Naive B cell (primary cell): ENCODE results near the gene CNDP1. TPM values are rescaled to one million over a fixed set of nuclear protein-coding genes. Genes with fewer than 3 reads are reported as not detected.

Experiments used
- ATAC-seq, 2 donors: fragments of 150-1000 bp; cut with Tn5 transposase; 2 replicates each; pipeline ENCODE4 v1.10.0; 2021; ENCODE audit warnings: low read depth in 2 of 2, mild to moderate bottlenecking in 2 of 2, moderate library complexity in 2 of 2
- DNase-seq: peaks from one replicate; pipeline ENCODE4 v3.0.0; 2022
- H3K27ac Mint-ChIP-seq, 6 donors: one replicate each; pipeline ENCODE4 v1.8.0; 2020 to 2022; ENCODE audit warnings: mild to moderate bottlenecking in 6 of 6, mixed read lengths in 6 of 6, moderate library complexity in 5 of 6, inconsistent platforms in 2 of 6
- H3K27me3 Mint-ChIP-seq, 3 donors: one replicate each; pipeline ENCODE4 v1.8.0; 2021 to 2022; ENCODE audit warnings: mixed read lengths in 3 of 3, mild to moderate bottlenecking in 1 of 3
- H3K36me3 Mint-ChIP-seq, 2 donors: one replicate each; pipeline ENCODE4 v1.8.0; 2020 to 2022; ENCODE audit warnings: mixed read lengths in 2 of 2, inconsistent platforms in 1 of 2, mild to moderate bottlenecking in 1 of 2
- H3K4me1 Mint-ChIP-seq, 3 donors: one replicate each; pipeline ENCODE4 v1.8.0; 2020 to 2022; ENCODE audit warnings: mixed read lengths in 3 of 3, inconsistent platforms in 1 of 3, mild to moderate bottlenecking in 1 of 3, moderate library complexity in 1 of 3
- H3K4me3 Mint-ChIP-seq, 8 donors: one replicate each; pipeline ENCODE4 v1.8.0; 2020 to 2022; ENCODE audit warnings: mild to moderate bottlenecking in 8 of 8, mixed read lengths in 8 of 8, moderate library complexity in 8 of 8, inconsistent platforms in 2 of 8
- H3K9me3 Mint-ChIP-seq, 7 donors: one replicate each; pipeline ENCODE4 v1.8.0; 2020 to 2022; ENCODE audit warnings: mixed read lengths in 7 of 7, mild to moderate bottlenecking in 5 of 7, inconsistent platforms in 2 of 7, moderate library complexity in 1 of 7
- polyA plus RNA-seq, 6 donors: library from polyadenylated mRNA; unstranded; fragments of 300-500 nt; fragmentation: Illumina TruSeq; gene quantifications; one replicate each; pipeline ENCODE4 v1.2.3, GENCODE V29; 2021; ENCODE audit warnings: low read depth in 6 of 6

Gene CNDP1
- polyA plus RNA-seq, 6 donors from 2014 or later: not detected

GRCh38 chr18:74508821-74509225 lies 25.5 kb upstream of the CNDP1 start:
- H3K27ac Mint-ChIP-seq: peak overlapping the region in 2 of 6 donors; percentile 29 to 39
- no peak for ATAC-seq
- peaks cover 0 to 33% of the 10 kb centered on the region in 2 donors for H3K36me3 Mint-ChIP-seq

GRCh38 chr18:74509856-74510769 lies 24.2 kb upstream of the CNDP1 start:
- Mint-ChIP-seq H3K27me3 (no peaks in the 10 kb centered on the region), H3K4me3 (no peak overlapping the region), H3K27ac (peak overlapping the region in 3 of 6 donors; percentile 21 to 70 (median 51)), H3K9me3 (no peaks in the 10 kb centered on the region), H3K4me1 (peaks cover 12 to 19% (median 18%) of the 10 kb centered on the region in 3 donors), H3K36me3 (peaks cover 0 to 33% of the 10 kb centered on the region in 2 donors)
- DNase-seq (no peak), ATAC-seq (no peak)

More at GRCh38 chr18:74508821-74509225, 25.5 kb upstream of the CNDP1 start:
- no peak for DNase-seq
- H3K27me3 Mint-ChIP-seq: no peaks in the 10 kb centered on the region
- no peaks in the 10 kb centered on the region for H3K9me3 Mint-ChIP-seq
- no peak overlapping the region for H3K4me3 Mint-ChIP-seq
- peaks cover 7 to 22% (median 20%) of the 10 kb centered on the region in 3 donors for H3K4me1 Mint-ChIP-seq

GRCh38 chr18:74510770-74511095 lies 23.6 kb upstream of the CNDP1 start:
- no peak for ATAC-seq
- Mint-ChIP-seq H3K27me3 (no peaks in the 10 kb centered on the region), H3K9me3 (no peaks in the 10 kb centered on the region), H3K36me3 (peaks cover 0 to 33% of the 10 kb centered on the region in 2 donors), H3K4me3 (no peak overlapping the region), H3K27ac (no peak overlapping the region), H3K4me1 (peaks cover 13 to 19% (median 18%) of the 10 kb centered on the region in 3 donors)
- DNase-seq: no peak

GRCh38 chr18:74511823-74512222 lies 22.5 kb upstream of the CNDP1 start:
- Mint-ChIP-seq H3K4me3 (no peak overlapping the region), H3K4me1 (peaks cover 8 to 14% (median 13%) of the 10 kb centered on the region in 3 donors), H3K27ac (no peak overlapping the region), H3K27me3 (no peaks in the 10 kb centered on the region), H3K36me3 (peaks cover 0 to 28% of the 10 kb centered on the region in 2 donors), H3K9me3 (no peaks in the 10 kb centered on the region)
- DNase-seq (no peak), ATAC-seq (no peak)

GRCh38 chr18:74512321-74513053 lies 21.8 kb upstream of the CNDP1 start:
- H3K9me3 Mint-ChIP-seq: no peaks in the 10 kb centered on the region
- peaks cover 2 to 24% of the 10 kb centered on the region in 2 donors for H3K36me3 Mint-ChIP-seq
- no peak for ATAC-seq
- no peak overlapping the region for H3K4me3 Mint-ChIP-seq
- no peak for DNase-seq
- peaks cover 6 to 7% (median 7%) of the 10 kb centered on the region in 3 donors for H3K4me1 Mint-ChIP-seq
- no peaks in the 10 kb centered on the region for H3K27me3 Mint-ChIP-seq
- H3K27ac Mint-ChIP-seq: peak overlapping the region in 2 of 6 donors; percentile 60 to 76

GRCh38 chr18:74513149-74513882 lies 21.0 kb upstream of the CNDP1 start:
- Mint-ChIP-seq H3K27ac (no peak overlapping the region), H3K27me3 (no peaks in the 10 kb centered on the region), H3K4me3 (no peak overlapping the region), H3K4me1 (peaks cover 5 to 6% (median 5%) of the 10 kb centered on the region in 3 donors), H3K36me3 (peaks cover 6 to 24% of the 10 kb centered on the region in 2 donors), H3K9me3 (no peaks in the 10 kb centered on the region)
- no peak for DNase-seq
- ATAC-seq: no peak

GRCh38 chr18:74513883-74514205 lies 20.5 kb upstream of the CNDP1 start:
- Mint-ChIP-seq H3K27ac (no peak overlapping the region), H3K9me3 (no peaks in the 10 kb centered on the region), H3K4me1 (peaks cover 5 to 6% (median 5%) of the 10 kb centered on the region in 3 donors), H3K36me3 (peaks cover 12 to 19% of the 10 kb centered on the region in 2 donors), H3K27me3 (no peaks in the 10 kb centered on the region), H3K4me3 (no peak overlapping the region)
- ATAC-seq (no peak), DNase-seq (no peak)

GRCh38 chr18:74514860-74515495 lies 19.3 kb upstream of the CNDP1 start:
- Mint-ChIP-seq H3K36me3 (peaks cover 13 to 30% of the 10 kb centered on the region in 2 donors), H3K27me3 (no peaks in the 10 kb centered on the region), H3K4me3 (no peak overlapping the region), H3K27ac (peak overlapping the region in 3 of 6 donors; percentile 11 to 91 (median 51)), H3K4me1 (peaks cover 5 to 6% (median 5%) of the 10 kb centered on the region in 3 donors), H3K9me3 (no peaks in the 10 kb centered on the region)
- DNase-seq (no peak), ATAC-seq (no peak)

- DNase-seq: no peak
- no peak for ATAC-seq
- Mint-ChIP-seq H3K27ac (peak overlapping the region in 1 of 6 donors; percentile 79), H3K4me3 (no peak overlapping the region), H3K4me1 (peaks cover 5 to 6% (median 5%) of the 10 kb centered on the region in 3 donors), H3K27me3 (no peaks in the 10 kb centered on the region), H3K36me3 (peaks cover 14 to 38% of the 10 kb centered on the region in 2 donors), H3K9me3 (no peaks in the 10 kb centered on the region)
Measured at GRCh38 chr18:74515620-74516231, 18.6 kb upstream of the CNDP1 start.

- peaks cover 22 to 46% of the 10 kb centered on the region in 2 donors for H3K36me3 Mint-ChIP-seq
- no peak overlapping the region for H3K4me3 Mint-ChIP-seq
Measured at GRCh38 chr18:74516271-74517235, 17.7 kb upstream of the CNDP1 start.

GRCh38 chr18:74517236-74517630 lies 17.1 kb upstream of the CNDP1 start:
- H3K27me3 Mint-ChIP-seq: no peaks in the 10 kb centered on the region
- H3K36me3 Mint-ChIP-seq: peaks cover 29 to 50% of the 10 kb centered on the region in 2 donors
- peak overlapping the region in 1 of 6 donors; percentile 33 for H3K27ac Mint-ChIP-seq
- DNase-seq (no peak), ATAC-seq (no peak)
- H3K9me3 Mint-ChIP-seq: no peaks in the 10 kb centered on the region
- no peak overlapping the region for H3K4me3 Mint-ChIP-seq
- peaks cover 5 to 12% (median 6%) of the 10 kb centered on the region in 3 donors for H3K4me1 Mint-ChIP-seq

More at GRCh38 chr18:74516271-74517235, 17.7 kb upstream of the CNDP1 start:
- ATAC-seq: no peak
- Mint-ChIP-seq H3K27me3 (no peaks in the 10 kb centered on the region), H3K4me1 (peaks cover 5 to 12% (median 6%) of the 10 kb centered on the region in 3 donors), H3K9me3 (no peaks in the 10 kb centered on the region), H3K27ac (no peak overlapping the region)
- no peak for DNase-seq
